ENCODE data around the gene USP5. TPM values are rescaled to one million over a fixed set of nuclear protein-coding genes. Genes with fewer than 3 reads are reported as not detected.
"Not testable (repeated sequence)": the region's sequence is repeated elsewhere in the genome, so short reads cannot be mapped to it uniquely, and the experiment has no call there.

Gene USP5
- total RNA-seq, 2 donors from 2014 or later, result 87.0 to 91.1 TPM

GRCh38 chr12:6854036-6854435, 2.1 kb downstream of the USP5 start:
- no peak for DNase-seq (ENCODE audit: low spot score)
- intact Hi-C loops (cut with DNase I), result no loop called here

- intact Hi-C loops (cut with DNase I), result no loop called here
- no peak for DNase-seq (ENCODE audit: low spot score)
Measured at GRCh38 chr12:6855322-6855721, 3.4 kb downstream of the USP5 start.

GRCh38 chr12:6858799-6859198, 6.8 kb downstream of the USP5 start:
- DNase-seq (ENCODE audit: low spot score), result no peak
- intact Hi-C loops (cut with DNase I), result no loop called here

DNA sequence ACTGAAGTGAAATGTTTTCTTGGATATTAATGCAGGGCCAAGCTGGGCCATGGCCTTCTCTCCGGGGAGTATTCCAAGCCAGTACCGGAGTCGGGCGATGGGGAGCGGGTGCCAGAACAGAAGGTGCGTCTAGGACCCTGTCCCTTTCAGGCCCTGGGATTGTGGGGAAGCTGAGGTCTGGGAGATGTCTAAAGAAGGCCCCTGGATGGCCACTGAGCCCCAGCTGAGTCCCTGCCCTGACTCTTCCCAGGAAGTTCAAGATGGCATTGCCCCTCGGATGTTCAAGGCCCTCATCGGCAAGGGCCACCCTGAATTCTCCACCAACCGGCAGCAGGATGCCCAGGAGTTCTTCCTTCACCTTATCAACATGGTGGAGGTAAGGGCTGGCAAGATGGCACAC, 8.2 kb downstream of the USP5 start:
- no peak for DNase-seq (ENCODE audit: low spot score)
- intact Hi-C loops (cut with DNase I), result no loop called here

DNA sequence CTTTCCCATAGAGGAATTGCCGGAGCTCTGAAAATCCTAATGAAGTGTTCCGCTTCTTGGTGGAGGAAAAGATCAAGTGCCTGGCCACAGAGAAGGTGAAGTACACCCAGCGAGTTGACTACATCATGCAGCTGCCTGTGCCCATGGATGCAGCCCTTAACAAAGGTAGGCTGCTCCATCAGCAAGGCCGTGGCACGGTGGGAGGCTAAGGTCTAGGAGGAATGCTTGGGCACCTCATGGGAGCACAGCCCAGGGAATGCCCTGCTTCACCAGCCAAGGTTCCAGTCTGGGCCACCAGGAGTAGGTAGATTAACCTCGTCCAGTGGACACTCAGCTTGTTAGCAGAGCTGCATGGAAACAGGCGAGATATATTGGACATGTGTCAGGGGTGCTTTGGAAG, 9.0 kb downstream of the USP5 start:
- DNase-seq (ENCODE audit: low spot score), result peak; percentile 62
- intact Hi-C loops (cut with DNase I), result no loop called here

- intact Hi-C loops (cut with DNase I), result no loop called here
- DNase-seq (ENCODE audit: low spot score), result peak; percentile 38
Measured at GRCh38 chr12:6861391-6861790, 9.4 kb downstream of the USP5 start.

DNA sequence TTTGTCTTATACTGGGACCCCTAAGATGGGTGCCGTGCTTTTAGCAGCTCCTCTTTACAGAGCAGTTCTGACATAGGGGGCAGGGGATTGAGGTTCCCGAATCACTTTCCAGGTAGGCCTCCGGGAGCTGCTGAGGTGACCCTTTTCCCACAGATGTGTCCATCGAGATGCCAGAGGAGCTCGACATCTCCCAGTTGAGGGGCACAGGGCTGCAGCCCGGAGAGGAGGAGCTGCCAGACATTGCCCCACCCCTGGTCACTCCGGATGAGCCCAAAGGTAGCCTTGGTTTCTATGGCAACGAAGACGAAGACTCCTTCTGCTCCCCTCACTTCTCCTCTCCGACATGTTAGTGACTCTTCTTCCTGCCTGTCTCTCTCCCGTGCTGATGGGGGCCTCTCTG, 11.1 kb downstream of the USP5 start:
- intact Hi-C loops (cut with DNase I), result no loop called here
- peak; percentile 64 for DNase-seq (ENCODE audit: low spot score)

GRCh38 chr12:6863586-6864321, 11.8 kb downstream of the USP5 start:
- peak; percentile 72 for DNase-seq (ENCODE audit: low spot score)
- intact Hi-C loops (cut with DNase I), result no loop called here

- intact Hi-C loops (cut with DNase I), result loop anchor here in 1 of 2 donors (5.0 kb wide), 1 partner anchor 62 kb away; the partner anchor contains the start of gene ATN1
Measured at GRCh38 chr12:6865307-6865706, 13.4 kb downstream of the USP5 start.

DNA sequence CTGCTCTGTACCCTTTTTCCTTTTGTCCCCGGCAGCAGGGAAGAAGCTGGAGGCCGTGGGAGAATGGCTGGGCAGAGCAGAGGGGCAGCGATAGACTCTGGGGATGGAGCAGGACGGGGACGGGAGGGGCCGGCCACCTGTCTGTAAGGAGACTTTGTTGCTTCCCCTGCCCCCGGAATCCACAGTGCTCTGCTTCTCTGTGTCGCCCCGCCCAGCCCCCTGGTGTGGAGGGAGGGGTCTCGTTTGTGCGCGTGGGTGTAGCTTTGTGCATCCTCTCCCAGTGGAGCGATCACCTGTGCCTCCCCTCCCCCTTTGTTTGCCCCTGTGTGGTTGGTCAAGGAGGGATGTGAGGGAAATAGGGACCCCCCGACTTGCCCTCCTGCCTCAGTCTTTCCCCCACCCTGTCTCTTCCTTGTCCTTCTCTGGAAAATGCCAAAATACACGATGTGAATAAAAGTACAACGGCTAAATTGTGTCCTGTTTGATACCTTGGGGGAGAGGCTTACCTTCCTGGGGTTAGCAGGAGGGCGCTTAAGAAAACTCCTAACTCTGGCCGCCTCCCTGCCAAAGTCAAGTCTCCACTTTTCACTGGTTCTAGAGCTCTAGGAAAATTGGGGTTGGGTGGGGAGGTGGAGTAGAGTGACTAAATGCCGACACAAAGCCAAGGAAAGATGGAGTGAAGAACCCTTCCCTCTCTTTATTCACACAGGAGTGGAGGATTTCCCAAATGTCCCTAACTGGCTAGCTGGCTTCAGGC, 14.4 kb downstream of the USP5 start:
- DNase-seq (ENCODE audit: low spot score), result peak; percentile 80
- intact Hi-C loops (cut with DNase I), result loop anchor here in 1 of 2 donors (5.0 kb wide), 1 partner anchor 61 kb away; the partner anchor contains the start of gene ATN1

More at GRCh38 chr12:6865307-6865706, 13.4 kb downstream of the USP5 start:
- DNase-seq (ENCODE audit: low spot score), result peak; percentile 47

DNA sequence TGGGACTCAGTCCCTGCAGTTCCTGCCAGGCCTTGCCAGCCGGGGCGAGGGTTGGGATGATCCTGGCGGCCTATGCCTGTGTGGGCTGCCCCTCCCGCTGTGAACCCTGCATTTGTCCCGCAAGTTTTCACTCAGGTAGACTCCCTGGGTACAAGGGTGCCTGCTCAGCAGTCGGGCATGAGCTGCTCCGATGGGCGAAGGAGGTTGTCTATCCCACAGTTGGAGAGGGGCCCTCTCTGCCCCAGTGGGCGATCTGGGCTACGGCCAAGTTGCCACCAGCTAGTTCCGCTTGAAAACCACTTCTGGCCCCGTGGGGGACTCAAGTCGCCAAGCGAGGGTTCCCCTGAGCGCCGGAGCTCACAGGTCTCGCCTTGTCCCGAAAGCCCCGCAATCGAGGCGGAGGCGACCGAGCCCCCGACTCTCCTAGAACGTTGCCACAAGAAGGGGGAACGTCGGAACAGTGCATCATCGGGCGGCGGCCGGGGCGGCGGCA, 15.0 kb downstream of the USP5 start:
- intact Hi-C loops (cut with DNase I), result loop anchor here in 1 of 2 donors (5.0 kb wide), 1 partner anchor 60 kb away; the partner anchor contains the start of gene ATN1
- DNase-seq (ENCODE audit: low spot score), result no peak

- intact Hi-C loops (cut with DNase I), result loop anchor here in 1 of 2 donors (5.0 kb wide), 1 partner anchor 60 kb away; the partner anchor contains the start of gene ATN1
- peak; percentile 95 for DNase-seq (ENCODE audit: low spot score)
Measured at GRCh38 chr12:6867413-6868210, 15.7 kb downstream of the USP5 start, which contains the start of gene TPI1. TSS of gene TPI1 (plus strand) at chr12:6867531. CDS start at chr12:6867567, 36 bp downstream.

GRCh38 chr12:6868211-6869048, 16.5 kb downstream of the USP5 start:
- peak; percentile 73 for DNase-seq (ENCODE audit: low spot score)
- intact Hi-C loops (cut with DNase I), result loop anchor here in 1 of 2 donors (5.0 kb wide), 1 partner anchor 59 kb away; the partner anchor contains the start of gene ATN1

DNA sequence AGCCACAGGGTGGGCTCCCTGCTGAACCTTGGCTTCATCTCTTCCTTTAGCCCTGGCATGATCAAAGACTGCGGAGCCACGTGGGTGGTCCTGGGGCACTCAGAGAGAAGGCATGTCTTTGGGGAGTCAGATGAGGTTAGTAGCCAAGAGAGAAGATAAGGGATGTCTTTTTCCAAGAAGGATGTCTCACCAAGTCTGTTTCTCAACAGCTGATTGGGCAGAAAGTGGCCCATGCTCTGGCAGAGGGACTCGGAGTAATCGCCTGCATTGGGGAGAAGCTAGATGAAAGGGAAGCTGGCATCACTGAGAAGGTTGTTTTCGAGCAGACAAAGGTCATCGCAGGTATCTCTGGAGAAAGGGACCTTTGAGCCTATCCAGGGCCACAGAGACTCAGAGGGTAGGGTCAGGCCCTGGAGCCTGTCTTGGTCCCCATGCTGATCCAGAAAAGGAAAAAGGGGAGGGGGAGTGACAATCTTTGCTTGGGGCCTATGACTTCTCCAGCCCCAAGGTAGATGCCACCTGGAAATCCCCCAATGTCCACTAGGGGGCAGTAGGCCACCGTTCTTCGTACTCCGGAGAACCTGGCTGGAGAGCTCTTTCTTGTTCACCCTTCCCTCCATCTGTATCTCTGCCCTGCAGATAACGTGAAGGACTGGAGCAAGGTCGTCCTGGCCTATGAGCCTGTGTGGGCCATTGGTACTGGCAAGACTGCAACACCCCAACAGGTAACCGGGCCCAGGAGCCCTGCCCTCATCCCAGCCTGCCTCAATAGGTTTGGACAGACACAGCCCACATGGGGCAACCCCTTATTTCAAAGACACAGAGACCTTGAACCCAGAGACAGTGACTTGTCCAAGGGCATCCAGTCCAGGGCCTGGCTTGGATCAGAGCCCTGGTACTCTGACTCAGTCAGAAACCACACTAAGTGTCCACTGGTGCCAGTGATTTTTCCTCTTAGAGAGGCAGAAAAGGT, 17.4 kb downstream of the USP5 start:
- intact Hi-C loops (cut with DNase I), result loop anchor here (2.0 to 5.0 kb wide), 2 partner anchors 58 to 69 kb away; partner anchors contain the start of gene ATN1 (in 1 of the 2)

DNA sequence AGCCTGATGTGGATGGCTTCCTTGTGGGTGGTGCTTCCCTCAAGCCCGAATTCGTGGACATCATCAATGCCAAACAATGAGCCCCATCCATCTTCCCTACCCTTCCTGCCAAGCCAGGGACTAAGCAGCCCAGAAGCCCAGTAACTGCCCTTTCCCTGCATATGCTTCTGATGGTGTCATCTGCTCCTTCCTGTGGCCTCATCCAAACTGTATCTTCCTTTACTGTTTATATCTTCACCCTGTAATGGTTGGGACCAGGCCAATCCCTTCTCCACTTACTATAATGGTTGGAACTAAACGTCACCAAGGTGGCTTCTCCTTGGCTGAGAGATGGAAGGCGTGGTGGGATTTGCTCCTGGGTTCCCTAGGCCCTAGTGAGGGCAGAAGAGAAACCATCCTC, 18.4 kb downstream of the USP5 start:
- intact Hi-C loops (cut with DNase I), result loop anchor here in 1 of 2 donors (2.0 kb wide), 1 partner anchor 68 kb away; no protein-coding TSS in a partner anchor
- not testable (repeated sequence) for DNase-seq (ENCODE audit: low spot score)

More for the DNA sequence above, 17.4 kb downstream of the USP5 start:
- DNase-seq (ENCODE audit: low spot score), result peak; percentile 91

DNA sequence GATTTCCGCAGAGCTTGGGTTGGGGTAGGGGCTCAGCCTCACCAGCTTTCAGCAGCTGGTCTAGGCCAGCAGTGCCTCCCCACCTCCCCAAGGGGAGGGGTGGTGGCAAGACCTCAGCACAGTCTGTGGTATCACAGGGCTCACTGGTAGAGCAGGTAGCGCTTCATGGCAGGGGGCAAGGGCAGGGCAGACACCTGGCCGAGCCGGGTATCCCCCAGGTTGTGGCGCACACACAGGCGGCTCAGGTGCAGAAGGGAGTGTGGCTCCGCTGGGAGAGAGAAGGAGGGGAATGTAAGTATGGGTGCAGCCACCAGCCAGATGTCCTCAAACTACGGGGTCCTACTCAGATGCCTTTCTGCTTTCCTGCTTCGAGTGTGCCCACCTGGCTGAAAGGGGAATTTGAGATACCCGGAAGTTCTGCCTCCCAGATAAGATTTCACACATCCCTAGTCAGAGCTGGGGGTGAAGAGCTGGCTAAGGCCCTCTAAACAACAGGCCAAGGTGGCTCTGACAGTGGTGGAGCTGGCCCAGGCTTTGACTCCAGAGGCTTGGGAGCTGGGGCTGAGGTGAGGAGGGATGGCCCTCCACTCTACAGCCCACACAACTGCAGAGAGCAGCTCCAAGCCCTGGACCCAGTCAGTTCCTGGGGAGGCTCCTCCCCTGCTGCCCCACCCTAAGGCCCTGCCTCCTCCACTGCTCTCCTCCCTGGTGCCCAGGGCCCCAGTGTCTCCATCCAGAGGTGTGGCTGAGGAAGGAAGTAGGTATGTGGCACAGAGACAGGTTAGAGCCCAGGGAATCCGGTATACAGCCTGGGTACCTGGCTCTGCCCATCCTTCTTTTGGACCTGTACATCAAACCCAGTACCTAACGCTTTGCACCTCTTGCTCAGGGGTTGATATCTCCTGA, 19.4 kb downstream of the USP5 start:
- DNase-seq (ENCODE audit: low spot score), result peak; percentile 81
- intact Hi-C loops (cut with DNase I), result loop anchor here in 1 of 2 donors (2.0 kb wide), 1 partner anchor 67 kb away; no protein-coding TSS in a partner anchor
